IPS DF 6.9 (cell line): Measurements from ENCODE around the gene SORCS2.

Experiments
- DNase-seq: peaks from one replicate; pipeline ENCODE4 v3.0.0-alpha.2; 2013; ENCODE audit warnings: low read depth, low spot score
- H3K27ac ChIP-seq: one replicate; pipeline ENCODE4 v1.5.1; 2013; ENCODE audit warnings: low read length, control low read depth
- H3K27me3 ChIP-seq: 2 replicates; pipeline ENCODE4 v1.6.1; 2013; ENCODE audit warnings: mild to moderate bottlenecking, low read length; ENCODE audit not compliant: control insufficient read depth, insufficient read depth
- H3K36me3 ChIP-seq: 2 replicates; pipeline ENCODE4 v1.6.1; 2013; ENCODE audit warnings: low read length; ENCODE audit not compliant: control insufficient read depth, insufficient read depth
- H3K4me1 ChIP-seq: 2 replicates; pipeline ENCODE4 v1.6.1; 2013; ENCODE audit warnings: low read length; ENCODE audit not compliant: control insufficient read depth, insufficient read depth
- H3K4me3 ChIP-seq: 2 replicates; pipeline ENCODE4 v1.5.1; 2013; ENCODE audit warnings: mild to moderate bottlenecking, low read length
- H3K9me3 ChIP-seq: 2 replicates; pipeline ENCODE4 v1.6.1; 2013; ENCODE audit warnings: low read length, inconsistent platforms; ENCODE audit not compliant: control insufficient read depth, insufficient read depth
- WGBS: extraction: QIAGEN DNeasy Blood & Tissue Kit; methylation state at CpG from one replicate; pipeline ENCODE4 v1.1.7; 2013; ENCODE audit warnings: mixed read lengths, missing lambda C conversion rate; ENCODE audit not compliant: insufficient read length, insufficient coverage; 5-methylcytosine and 5-hydroxymethylcytosine counted together

The SORCS2 gene

GRCh38 chr4:7243609-7244330 is 51.4 kb downstream of the SORCS2 start:
- Histone ChIP-seq H3K36me3 (no peaks in the 10 kb centered on the region), H3K4me3 (no peak overlapping the region), H3K9me3 (no peaks in the 10 kb centered on the region), H3K4me1 (no peaks in the 10 kb centered on the region; the same call in 1 of the 2 replicates), H3K27me3 (no peaks in the 10 kb centered on the region), H3K27ac (no peak overlapping the region)
- WGBS, result no CpG with 5 or more reads among the region's 21 CpGs
- DNase-seq, result no peak

- Histone ChIP-seq H3K9me3 (no peaks in the 10 kb centered on the region), H3K27me3 (no peaks in the 10 kb centered on the region), H3K27ac (no peak overlapping the region), H3K4me3 (no peak overlapping the region), H3K36me3 (no peaks in the 10 kb centered on the region), H3K4me1 (no peaks in the 10 kb centered on the region; the same call in 1 of the 2 replicates)
- DNase-seq, result no peak
- WGBS, result no CpG with 5 or more reads among the region's 16 CpGs
Measured at GRCh38 chr4:7244331-7244665, 52.0 kb downstream of the SORCS2 start.

- WGBS, result no CpG with 5 or more reads among the region's 12 CpGs
- H3K9me3 ChIP-seq, result no peaks in the 10 kb centered on the region
- DNase-seq, result no peak
- no peaks in the 10 kb centered on the region for H3K36me3 ChIP-seq
- no peaks in the 10 kb centered on the region; the same call in 1 of the 2 replicates for H3K4me1 ChIP-seq
- no peak overlapping the region for H3K27ac ChIP-seq
- no peaks in the 10 kb centered on the region for H3K27me3 ChIP-seq
- no peak overlapping the region for H3K4me3 ChIP-seq
Measured at GRCh38 chr4:7244751-7245320, 52.5 kb downstream of the SORCS2 start.

GRCh38 chr4:7247521-7247920 is 55.2 kb downstream of the SORCS2 start:
- Histone ChIP-seq H3K27ac (no peak overlapping the region), H3K4me3 (no peak overlapping the region), H3K4me1 (no peaks in the 10 kb centered on the region; the same call in 1 of the 2 replicates), H3K9me3 (no peaks in the 10 kb centered on the region), H3K27me3 (no peaks in the 10 kb centered on the region), H3K36me3 (no peaks in the 10 kb centered on the region)
- WGBS, result no CpG with 5 or more reads among the region's 15 CpGs
- DNase-seq, result no peak

- no peak for DNase-seq
- Histone ChIP-seq H3K36me3 (no peaks in the 10 kb centered on the region), H3K27me3 (no peaks in the 10 kb centered on the region), H3K4me1 (no peaks in the 10 kb centered on the region; the same call in 1 of the 2 replicates), H3K9me3 (no peaks in the 10 kb centered on the region), H3K27ac (no peak overlapping the region), H3K4me3 (no peak overlapping the region)
- no CpG with 5 or more reads among the region's 12 CpGs for WGBS
Measured at GRCh38 chr4:7247946-7248345, 55.6 kb downstream of the SORCS2 start.

GRCh38 chr4:7248857-7249256 is 56.5 kb downstream of the SORCS2 start:
- WGBS, result no CpG with 5 or more reads among the region's 1 CpG
- Histone ChIP-seq H3K27me3 (no peaks in the 10 kb centered on the region), H3K4me3 (no peak overlapping the region), H3K9me3 (no peaks in the 10 kb centered on the region), H3K36me3 (no peaks in the 10 kb centered on the region), H3K27ac (no peak overlapping the region), H3K4me1 (no peaks in the 10 kb centered on the region; the same call in 1 of the 2 replicates)
- DNase-seq, result no peak

- DNase-seq, result no peak
- Histone ChIP-seq H3K36me3 (no peaks in the 10 kb centered on the region), H3K27me3 (no peaks in the 10 kb centered on the region), H3K9me3 (no peaks in the 10 kb centered on the region), H3K4me3 (no peak overlapping the region), H3K27ac (no peak overlapping the region), H3K4me1 (no peaks in the 10 kb centered on the region)
- WGBS, result no CpG with 5 or more reads among the region's 5 CpGs
Measured at GRCh38 chr4:7251321-7251720, 59.0 kb downstream of the SORCS2 start.

- no peak overlapping the region for H3K27ac ChIP-seq
- no peaks in the 10 kb centered on the region for H3K36me3 ChIP-seq
- no peak for DNase-seq
- H3K9me3 ChIP-seq, result no peaks in the 10 kb centered on the region
- H3K27me3 ChIP-seq, result no peaks in the 10 kb centered on the region
- H3K4me3 ChIP-seq, result no peak overlapping the region
- no peaks in the 10 kb centered on the region for H3K4me1 ChIP-seq
- no CpG with 5 or more reads among the region's 7 CpGs for WGBS
Measured at GRCh38 chr4:7252051-7252450, 59.7 kb downstream of the SORCS2 start.

GRCh38 chr4:7252510-7253340 is 60.4 kb downstream of the SORCS2 start:
- no peaks in the 10 kb centered on the region for H3K4me1 ChIP-seq
- H3K27me3 ChIP-seq, result no peaks in the 10 kb centered on the region
- no peaks in the 10 kb centered on the region for H3K36me3 ChIP-seq
- DNase-seq, result no peak
- no peaks in the 10 kb centered on the region for H3K9me3 ChIP-seq
- no peak overlapping the region for H3K4me3 ChIP-seq
- no CpG with 5 or more reads among the region's 15 CpGs for WGBS
- no peak overlapping the region for H3K27ac ChIP-seq

- H3K4me1 ChIP-seq, result no peaks in the 10 kb centered on the region
- no CpG with 5 or more reads among the region's 7 CpGs for WGBS
- H3K27me3 ChIP-seq, result no peaks in the 10 kb centered on the region
- H3K9me3 ChIP-seq, result no peaks in the 10 kb centered on the region
- no peak overlapping the region for H3K27ac ChIP-seq
- no peak for DNase-seq
- H3K36me3 ChIP-seq, result no peaks in the 10 kb centered on the region
- no peak overlapping the region for H3K4me3 ChIP-seq
Measured at GRCh38 chr4:7253341-7253700, 61.0 kb downstream of the SORCS2 start.
